ENCODE measurements around the gene CA10. TPM values are rescaled to one million over a fixed set of nuclear protein-coding genes. Genes with fewer than 3 reads are reported as not detected.

The CA10 gene
- total and polyA plus RNA-seq, 2 experiments from 2014 or later, result 0.92 to 1.5 TPM

- no peaks in the 10 kb centered on the region for H4K20me1 ChIP-seq (replicated peaks; ENCODE audit: insufficient read depth)
- H3K27ac ChIP-seq (ENCODE audit: low read depth), result no peak overlapping the region
- no peaks in the 10 kb centered on the region for H3K27me3 ChIP-seq (ENCODE audit: insufficient read depth)
- H3K36me3 ChIP-seq (ENCODE audit: insufficient read depth), result no peaks in the 10 kb centered on the region
- TF ChIP-seq POLR2AphosphoS5 (IDR thresholded peaks at IDR 0.05; ENCODE audit: low read depth) (no peak), ZNF114 (CRISPR knock-in tag; IDR thresholded peaks at IDR 0.05) (no peak), JUNB (IDR thresholded peaks at IDR 0.05; ENCODE audit: unreplicated experiment) (no peak), ZNF331 (CRISPR knock-in tag; IDR thresholded peaks at IDR 0.05; ENCODE audit: low read depth) (no peak), CTCF (conservative IDR thresholded peaks at IDR 0.05; ENCODE audit: low read depth in 2 of 2) (no peak), ETS1 (IDR thresholded peaks at IDR 0.05) (no peak), CREB1 (CRISPR knock-in tag; IDR thresholded peaks at IDR 0.05; ENCODE audit: low read depth) (no peak), ZNF462 (CRISPR knock-in tag; IDR thresholded peaks at IDR 0.05) (no peak), EZH2 (IDR thresholded peaks at IDR 0.05; ENCODE audit: low read depth, unreplicated experiment) (no peak), EZH2phosphoT487 (IDR thresholded peaks at IDR 0.05; ENCODE audit: unreplicated experiment) (no peak), STAT1 (IDR thresholded peaks at IDR 0.05; ENCODE audit: unreplicated experiment) (no peak), REST (IDR thresholded peaks at IDR 0.05; ENCODE audit: unreplicated experiment) (no peak), NANOG (IDR thresholded peaks at IDR 0.05; ENCODE audit: borderline replicate concordance) (no peak)
- no peak overlapping the region for H2AFZ ChIP-seq
- H3K79me2 ChIP-seq (replicated peaks; ENCODE audit: insufficient read depth), result no peaks in the 10 kb centered on the region
- H3K4me3 ChIP-seq, result no peak overlapping the region
- Mint-ChIP-seq H3K27ac (no peak overlapping the region), H3K27me3 (ENCODE audit: insufficient read depth, low read depth, poor library complexity) (no peaks in the 10 kb centered on the region), H3K9me3 (peaks cover 8% of the 10 kb centered on the region), H3K4me3 (no peak overlapping the region), H3K36me3 (ENCODE audit: low read depth) (peaks cover 5% of the 10 kb centered on the region; the same call in 2 of the 3 replicates), H3K4me1 (no peaks in the 10 kb centered on the region; the same call in 2 of the 3 replicates)
- DNase-seq (ENCODE audit: low spot score), result no peak
- H3K4me2 ChIP-seq, result no peak overlapping the region
- peaks cover 3% of the 10 kb centered on the region; the same call in 1 of the 2 replicates for H3K9me2 ChIP-seq (ENCODE audit: insufficient read depth)
- no peaks in the 10 kb centered on the region for H3F3A ChIP-seq (replicated peaks; ENCODE audit: low read depth)
- H3K4me1 ChIP-seq (ENCODE audit: insufficient read depth), result no peaks in the 10 kb centered on the region
- no peak for ATAC-seq
These were observed 496.1 kb downstream of the CA10 start for GRCh38 chr17:51662204-51663056.

Measured in GM23338 (cell line).